ENCODE results near the gene FRMD4A.

- TF ChIP-seq CTCF (IDR thresholded peaks at IDR 0.05) (no peak), POLR2A (IDR thresholded peaks at IDR 0.05) (no peak)
Measured at GRCh38 chr10:13715100-13715499, 615.6 kb downstream of the FRMD4A start.

Data from uterus (tissue), 2 donors.